IPS-NIHi11 (cell line): ENCODE data around the gene FAM81A.

Experiments used
- DNase-seq: peaks from one replicate; pipeline ENCODE4 v3.0.0; 2012; ENCODE audit warnings: mixed read lengths, low spot score

Gene FAM81A

DNA sequence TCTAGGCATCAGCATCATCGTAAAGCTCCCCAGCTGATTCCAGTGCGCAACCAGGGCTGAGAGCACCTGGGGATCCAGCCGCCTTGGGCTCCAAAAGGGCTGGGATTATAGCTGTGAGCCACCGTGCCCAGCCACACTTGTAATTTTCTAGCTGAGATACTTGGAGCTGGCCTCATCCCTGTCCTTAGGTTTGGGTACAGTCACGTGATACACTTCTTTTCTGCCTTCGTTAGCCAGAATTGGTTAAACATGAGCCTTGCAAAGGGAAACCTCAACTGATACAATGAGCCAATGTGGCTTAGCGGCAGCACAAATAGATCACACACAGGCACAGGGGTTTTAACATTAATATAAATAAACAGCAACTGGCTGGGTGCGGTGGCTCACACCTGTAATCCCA lies 103.8 kb downstream of the FAM81A start:
- DNase-seq = no peak

DNA sequence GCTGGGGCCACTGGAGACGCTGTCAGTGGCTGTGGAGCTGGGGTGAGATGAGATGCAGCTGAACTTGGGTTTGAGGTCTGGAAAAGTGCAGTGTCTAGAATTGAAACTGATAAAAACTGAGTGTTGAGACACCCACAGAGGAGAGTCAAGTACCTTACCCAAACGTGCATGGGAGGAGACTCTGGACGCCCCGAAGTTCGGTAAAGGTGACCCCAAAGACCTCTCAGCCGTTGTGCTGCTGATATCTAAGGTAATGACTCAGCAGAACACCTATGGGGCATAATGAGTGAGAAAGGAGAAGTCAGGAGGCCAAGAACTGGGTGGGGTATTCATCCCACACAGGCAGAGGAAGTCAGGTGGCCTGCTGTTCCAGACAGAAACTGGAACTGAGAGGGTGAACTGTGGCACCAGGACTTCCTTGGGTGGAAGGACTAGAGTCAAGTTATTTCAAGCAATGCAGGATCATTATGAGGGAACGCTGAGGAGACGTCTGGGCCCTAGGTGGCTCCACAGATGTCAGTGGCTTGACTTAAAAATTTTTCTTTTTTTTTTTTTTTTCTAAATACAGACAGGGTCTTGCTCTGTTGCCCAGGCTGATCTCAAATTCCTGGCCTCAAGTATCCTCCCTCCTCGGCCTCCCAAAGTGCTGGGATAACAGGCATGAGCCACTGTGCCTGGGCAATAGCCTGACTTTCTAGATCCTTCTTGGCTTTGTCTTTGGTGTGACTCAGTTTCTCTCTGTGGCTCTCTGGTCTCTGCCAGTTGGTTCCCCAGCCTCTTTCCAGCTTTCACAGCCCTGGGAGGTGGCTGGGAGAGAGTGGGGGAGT lies 105.9 kb downstream of the FAM81A start:
- no peak for DNase-seq

DNA sequence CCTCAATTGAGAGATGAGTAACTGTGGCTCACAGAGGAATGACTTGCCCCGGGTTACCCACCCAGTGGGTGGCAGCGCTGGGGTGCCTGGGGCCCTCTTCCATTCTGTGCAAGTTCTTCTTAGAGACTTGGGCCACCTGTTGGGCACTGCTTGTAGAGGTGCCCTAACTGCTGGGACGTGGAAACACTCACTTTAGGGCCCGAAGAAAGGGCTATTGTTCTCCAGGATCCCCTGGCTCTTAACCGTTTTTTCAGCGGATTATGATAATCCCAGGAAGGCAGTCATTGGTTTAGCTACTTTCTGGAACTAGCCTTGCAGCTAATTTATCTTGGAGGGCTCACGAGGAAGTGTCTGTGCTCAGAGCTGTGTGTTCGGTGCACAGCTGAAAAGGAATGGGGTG lies 107.6 kb downstream of the FAM81A start:
- DNase-seq = no peak

DNA sequence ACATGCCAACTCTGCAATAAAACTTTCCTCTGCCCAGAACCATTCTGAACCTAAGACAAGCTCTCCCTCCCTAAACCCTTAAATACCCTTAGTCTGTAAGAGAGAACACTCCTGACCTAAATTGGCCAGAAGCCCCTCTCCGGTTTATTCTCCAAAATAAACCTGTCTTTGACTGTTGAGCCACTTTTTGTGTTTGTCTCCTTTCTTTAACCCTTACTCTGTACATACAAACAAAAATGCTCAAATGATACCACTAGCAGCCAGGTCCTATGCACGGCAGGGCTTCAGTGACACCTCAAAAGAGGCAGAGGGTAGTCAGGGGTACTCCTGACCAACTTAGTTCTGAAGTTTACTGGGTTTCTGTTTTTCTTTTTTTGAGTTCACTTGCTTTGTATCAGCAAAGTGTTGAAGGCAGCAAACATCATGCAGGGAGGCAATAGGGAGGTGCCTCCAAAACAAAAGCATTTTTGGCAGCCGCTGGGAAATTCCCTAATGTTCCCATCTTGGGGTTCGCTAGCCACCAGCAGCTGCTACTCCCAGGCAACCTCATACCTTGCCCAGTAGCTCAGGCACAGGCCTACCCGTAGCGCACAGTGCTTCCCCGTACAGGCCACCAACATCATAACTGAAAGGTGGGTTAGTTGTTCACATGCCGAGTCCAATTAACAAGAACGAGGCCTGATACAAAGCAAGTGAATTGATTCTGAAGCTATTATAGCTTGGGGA lies 110.7 kb downstream of the FAM81A start:
- no peak for DNase-seq

DNA sequence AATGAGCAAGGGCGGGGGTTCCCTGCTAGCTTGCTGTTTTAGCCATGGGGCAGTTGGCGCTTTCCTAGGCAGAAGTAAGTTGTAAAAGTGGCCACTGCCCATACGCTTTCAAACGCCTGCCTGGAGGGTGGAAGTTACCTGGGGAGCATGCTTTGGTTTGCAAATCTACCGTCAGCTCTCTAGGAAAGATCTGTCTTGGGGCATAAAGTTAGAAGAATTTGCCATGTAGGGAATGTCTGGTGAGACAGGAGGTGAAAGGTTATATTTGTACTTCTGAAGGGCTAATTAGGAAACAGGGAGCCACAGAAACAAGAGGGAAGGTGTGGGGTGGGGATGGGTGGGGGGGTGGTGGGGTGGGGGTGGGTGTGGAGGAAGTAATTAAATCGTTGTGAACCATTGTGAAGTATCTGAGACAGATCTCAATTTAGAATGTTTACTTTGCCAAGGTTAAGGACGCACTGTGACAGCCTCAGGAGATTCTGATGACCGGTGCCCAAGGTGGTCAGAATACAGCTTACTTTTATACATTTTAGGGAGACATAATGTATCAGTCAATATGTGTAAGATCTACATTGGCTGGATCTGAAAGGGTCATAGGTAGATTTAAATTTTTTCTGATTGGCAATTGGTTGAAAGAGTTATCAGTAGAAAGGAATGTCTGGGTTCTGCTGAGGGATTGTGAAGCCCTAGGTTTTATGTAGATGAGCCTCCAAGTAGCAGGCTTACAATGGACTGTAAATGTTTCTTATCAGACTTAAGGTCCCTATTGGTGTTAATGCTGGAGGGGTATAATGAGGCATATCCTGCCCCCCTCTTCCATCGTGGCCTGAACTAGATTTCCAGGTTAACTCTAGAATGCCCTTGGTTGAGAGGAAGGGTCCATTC lies 111.6 kb downstream of the FAM81A start:
- peak; percentile 31 for DNase-seq

DNA sequence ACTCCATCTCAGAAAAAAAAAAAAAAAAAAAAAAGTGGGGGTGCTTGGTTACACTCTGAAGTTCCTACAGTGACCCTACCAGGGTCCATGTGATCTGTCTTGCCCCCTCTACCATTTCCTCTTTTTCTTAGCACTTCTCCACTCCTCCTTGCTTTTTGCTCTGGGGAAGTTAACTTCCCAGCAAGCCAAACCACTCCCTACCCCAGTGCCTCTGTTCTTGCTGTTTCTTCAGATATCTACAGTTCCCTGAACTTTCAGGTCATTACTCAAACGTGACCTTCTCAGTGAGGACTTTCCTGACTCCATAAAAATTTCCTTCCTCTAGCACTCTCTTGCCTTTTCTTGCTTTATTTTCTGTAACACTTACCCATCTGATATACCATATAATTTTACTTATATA lies 112.5 kb downstream of the FAM81A start:
- no peak for DNase-seq

DNA sequence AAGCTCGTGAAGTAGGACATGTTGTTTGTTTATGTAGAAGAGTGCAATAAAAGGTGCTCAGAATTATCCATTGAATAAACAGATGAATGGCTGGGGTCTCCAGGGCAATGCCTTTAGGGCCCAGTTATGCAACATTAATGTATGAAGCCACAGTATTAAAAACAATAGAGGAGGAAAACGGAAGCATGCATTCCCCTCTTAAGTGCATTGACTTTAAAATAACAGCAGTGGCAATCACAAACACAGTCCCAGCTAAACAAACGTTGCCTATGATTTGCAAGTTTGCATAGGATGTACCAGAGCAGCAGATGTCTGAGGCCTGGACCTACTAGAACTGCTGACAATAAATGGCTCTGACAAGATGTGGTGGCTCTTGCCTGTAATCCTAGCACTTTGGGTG lies 113.0 kb downstream of the FAM81A start:
- DNase-seq = no peak

DNA sequence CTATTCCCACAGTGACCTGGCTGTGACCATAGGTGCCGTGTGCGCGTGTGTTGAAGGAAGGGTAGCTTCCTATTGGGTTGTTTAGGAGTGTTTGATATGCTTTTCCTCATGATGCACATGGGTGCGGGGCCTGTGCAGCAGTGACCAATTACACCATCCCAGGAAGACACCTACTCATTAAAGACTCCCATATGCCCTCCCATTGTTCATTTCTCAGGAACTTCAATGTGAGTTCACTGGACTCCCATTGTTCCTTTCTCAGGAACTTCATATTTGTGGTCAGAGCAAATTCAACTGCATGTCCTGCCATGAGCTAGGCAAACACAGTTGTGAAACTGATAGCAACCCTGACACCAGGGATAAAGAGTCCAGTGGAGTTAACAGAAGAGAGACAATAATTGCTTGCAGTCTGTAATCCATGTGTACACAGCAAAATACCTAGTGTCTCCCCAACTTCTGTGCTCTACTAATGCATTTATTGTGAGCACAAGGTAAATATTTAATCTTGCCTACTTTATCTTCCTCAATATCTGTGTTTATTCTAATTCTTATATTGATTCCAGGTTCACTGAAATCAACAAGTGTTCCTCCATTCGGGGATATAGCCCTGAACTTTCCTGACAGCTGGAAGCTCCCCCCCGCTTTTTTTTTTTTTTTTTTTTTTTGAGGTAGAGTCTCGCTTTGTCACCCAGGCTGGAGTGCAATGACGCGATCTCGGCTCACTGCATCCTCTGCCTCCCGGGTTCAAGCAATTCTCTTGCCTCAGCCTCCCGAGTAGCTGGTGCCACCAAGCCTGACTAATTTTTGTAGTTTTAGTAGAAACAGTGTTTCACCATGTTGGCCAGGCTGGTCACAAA lies 116.1 kb downstream of the FAM81A start:
- DNase-seq = no peak

DNA sequence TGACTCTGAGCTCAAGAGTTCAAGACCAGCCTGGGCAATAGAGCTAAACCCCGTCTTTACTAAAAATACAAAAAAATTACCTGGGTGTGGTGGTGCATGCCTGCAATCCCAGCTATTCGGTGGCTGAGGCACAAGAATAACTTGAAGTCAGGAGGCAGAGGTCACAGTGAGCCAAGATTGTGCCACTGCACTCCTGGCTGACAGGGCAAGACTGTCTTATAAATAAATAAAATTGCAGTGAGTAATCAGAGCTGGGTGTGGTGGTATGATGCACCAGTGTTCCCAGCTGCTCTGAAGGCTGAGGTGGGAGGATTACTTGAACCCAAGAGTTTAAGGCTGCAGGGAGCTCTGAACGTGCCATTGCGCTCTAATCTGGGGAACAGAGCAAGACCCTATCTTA lies 117.7 kb downstream of the FAM81A start:
- no peak for DNase-seq

DNA sequence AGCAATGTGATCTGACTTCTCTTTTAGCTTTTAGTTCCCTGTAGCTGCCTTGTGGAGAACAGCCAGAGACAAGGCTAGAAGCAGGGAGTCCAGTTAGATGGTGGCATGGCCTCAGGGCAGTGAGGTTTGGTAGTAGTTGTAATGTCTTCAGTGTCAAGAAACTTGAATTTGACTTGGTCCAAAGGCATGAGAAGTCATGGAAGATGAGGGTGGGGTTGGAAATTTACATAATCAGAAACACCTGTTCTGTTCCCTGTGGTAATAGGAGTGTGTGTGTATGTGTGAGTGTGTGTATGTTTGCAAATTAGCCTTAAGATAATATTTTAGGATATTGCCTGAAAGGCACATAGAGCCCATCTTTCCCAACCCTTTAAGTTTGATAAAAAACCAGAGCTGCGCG lies 118.4 kb downstream of the FAM81A start:
- DNase-seq = no peak

DNA sequence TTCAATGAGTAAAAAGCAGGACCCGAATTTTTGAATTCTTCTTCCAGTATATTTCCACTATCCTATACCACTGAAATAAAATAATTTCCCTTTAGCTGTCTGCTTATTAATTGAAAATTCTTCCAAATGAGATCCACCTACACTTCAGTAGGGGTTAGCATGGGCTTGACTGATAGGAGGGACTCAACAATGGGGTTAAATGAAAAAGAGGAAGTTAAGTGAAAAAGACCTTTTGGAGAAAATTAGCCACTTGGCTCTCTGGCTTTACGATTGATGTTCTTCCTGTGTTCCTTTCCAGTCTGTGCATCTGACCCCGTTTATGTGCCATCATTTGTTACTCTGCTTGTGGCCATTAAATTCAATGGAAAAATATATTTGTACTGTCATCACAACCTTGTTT lies 119.6 kb downstream of the FAM81A start:
- no peak for DNase-seq

DNA sequence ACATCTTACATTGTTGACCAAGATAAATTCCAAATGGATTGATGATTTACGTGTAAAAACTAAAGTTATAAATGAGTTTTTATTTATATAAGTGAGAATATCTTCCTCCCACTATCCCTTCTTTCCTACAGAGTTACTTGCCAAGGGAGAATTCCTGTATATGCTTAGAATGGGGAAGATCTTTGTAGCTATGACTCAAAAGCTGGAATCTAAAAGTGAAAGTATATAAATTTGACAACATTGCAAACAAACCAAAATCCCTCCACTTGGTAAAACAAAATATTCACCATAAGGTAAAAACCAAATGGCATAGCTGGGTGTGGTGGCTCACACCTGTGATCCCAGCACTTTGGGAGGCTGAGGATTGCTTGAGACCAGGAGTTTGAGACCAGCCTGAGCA lies 120.9 kb downstream of the FAM81A start:
- DNase-seq = no peak

DNA sequence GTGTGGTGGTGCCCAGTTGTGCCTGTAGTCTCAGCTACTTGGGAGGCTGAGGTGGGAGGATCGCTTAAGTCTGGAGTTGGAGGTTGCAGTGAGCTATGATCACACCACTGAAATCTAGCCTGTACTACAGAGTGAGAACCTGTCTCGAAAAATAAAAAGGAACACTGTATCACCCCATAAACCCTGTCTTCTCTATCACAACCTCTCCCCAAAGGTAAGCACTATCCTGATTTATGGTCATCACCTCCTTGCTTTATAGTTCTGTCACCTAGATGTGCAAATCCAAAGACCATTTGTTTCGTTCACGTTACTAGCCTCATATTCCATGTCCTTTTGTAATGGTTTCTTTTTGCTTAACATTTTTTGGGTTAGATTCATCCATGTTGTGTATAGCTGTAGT lies 123.6 kb downstream of the FAM81A start:
- DNase-seq = no peak

DNA sequence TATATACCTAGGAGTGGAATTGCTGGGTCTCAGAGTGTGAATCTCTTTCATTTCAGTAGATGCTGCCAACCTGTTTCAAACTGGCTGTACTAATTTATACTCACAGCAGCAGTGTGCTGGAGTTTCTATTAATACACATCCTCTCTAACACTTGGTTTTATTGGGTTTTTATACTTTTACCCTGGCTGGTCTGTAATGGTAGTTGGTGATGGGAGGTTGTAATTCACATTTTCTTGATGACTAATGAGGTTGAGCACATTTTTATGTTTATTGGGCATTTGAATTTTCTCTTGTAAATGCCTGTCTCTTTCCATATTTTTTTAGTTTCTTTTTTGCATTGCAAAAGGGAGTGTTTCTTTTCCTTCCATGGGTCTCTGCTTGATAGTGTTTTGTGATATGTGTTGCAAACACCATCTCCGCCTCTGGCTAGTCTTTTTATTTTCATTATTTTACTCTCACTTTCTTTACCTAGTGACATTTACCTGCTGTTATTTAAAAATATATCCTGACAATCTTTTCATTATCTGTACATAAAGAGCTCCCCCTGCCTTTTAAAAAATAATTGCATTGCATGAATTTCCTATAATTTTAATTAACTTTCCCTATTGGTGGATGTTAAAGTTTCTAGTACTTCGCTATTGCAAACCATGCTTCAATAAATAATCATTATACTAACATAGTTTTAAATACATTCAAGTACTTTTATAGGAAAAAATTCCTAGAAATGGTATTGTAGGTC lies 124.6 kb downstream of the FAM81A start:
- no peak for DNase-seq

DNA sequence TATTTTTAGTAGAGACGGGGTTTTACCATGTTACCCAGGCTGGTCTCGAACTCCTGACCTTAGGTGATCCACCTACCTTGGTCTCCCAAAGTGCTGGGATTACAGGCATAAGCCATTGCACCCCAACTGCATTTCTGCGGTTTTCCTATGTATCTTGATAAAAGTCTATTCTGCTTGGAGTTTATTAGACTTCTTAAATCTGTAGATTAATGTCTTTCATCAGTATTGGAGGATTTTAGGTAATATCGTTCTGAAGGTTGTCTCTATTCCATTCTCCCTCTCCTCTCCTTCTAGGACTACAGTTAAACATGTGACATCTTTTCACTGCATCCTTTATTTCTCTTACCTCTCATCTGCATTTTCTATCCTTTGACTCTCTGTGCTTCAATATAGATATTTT lies 127.3 kb downstream of the FAM81A start:
- no peak for DNase-seq

DNA sequence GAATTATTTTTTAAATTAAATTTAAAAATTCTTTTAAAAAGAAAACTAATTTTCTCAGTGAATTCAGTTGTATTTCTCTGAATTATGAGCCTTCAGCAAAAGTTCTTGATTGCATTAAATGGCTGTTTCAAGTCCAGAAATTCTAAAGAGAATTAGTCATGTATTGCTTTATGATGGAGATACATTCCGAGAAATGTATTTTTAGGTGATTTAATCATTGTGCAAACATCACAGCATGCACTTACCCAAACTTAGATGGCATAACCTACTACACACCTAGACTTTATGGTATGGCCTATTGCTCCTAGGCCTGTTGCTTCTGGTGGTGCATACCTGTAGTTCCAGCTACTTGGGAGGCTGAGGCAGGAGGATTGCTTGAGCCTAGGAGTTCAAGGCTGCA lies 129.3 kb downstream of the FAM81A start:
- no peak for DNase-seq

DNA sequence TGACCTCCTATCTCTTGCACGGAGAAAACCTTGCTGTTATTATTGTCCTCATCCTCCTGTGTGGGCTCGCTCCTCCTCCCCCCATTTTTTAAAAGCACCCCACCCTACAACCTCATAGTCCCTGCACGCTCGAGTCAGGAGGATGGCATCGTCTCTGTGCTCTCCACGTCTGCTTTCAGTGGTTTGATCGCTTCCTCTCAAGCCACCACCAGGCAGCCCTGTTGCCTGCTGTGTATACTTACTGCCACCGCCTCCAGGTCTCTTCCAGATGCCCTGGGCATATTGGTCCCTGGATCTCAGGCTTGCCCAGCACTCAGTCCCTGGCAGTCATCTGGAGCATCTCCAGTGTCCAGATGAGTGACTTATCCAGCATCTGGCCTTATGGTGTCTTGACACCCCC lies 131.5 kb downstream of the FAM81A start:
- DNase-seq = no peak

DNA sequence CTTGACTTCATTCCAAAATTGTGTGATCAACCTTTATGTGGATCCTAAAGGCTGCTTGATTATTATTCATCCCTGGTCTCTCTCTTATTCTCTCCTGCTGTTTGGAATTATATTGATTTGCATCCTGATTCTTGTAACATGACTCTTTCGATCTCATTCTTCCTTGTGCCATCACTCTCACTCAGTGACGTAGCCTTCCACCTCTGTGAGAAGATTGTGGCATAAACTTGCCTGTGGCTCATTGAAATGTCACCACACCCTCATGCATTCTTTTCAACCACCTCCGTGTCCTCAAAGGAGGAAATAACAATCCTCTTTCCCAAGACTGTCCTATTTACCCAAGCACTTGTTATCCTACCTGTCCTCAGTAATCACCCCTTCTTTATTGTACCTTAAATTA lies 132.3 kb downstream of the FAM81A start:
- no peak for DNase-seq

DNA sequence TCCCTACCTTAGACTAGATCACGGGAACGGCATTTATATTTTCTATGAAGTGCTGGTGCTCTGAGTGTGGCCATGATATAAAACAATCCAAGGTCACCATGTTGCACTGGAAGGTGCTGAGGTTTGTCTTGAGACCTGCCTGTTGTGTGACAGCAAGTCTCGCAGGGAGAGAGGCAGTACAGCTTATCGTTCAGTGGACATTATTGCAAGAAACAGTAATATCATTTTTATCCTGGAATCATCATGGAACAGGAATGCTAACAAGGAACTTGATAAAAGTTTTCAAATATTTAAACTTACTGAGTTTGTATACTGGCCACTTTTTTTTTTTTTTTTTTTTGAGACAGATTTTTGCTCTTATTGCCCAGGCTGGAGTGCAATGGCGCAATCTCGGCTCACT lies 133.6 kb downstream of the FAM81A start:
- no peak for DNase-seq
